ENCODE results near the gene MAF.

DNA sequence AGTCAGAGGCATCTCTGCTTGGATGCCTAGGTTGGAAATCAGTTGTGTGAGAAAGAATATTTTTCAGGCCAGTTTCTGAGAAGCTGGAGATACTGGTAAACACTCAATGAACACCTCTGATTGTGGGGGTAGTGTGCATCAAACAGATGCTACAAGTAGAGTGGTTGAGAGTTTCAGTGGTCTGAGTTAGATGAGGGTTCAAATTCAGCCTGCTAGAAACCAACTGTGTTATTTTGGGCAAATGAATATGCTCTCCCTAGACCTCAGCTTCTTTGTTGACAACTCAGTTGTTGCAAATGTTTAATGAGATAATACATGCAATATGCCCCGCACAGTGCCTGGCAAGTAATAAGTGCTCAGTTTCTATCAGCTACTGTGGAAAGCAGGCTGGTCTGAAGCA lies 25.2 kb upstream of the MAF start:
- TF ChIP-seq POLR2AphosphoS5 (IDR thresholded peaks at IDR 0.05; ENCODE audit: borderline replicate concordance, low read depth, low read length): no peak
- no peak for TF ChIP-seq EZH2 (IDR thresholded peaks at IDR 0.05)

All from SK-N-MC (cell line).